ENCODE results near the gene LRRC8B. TPM values are rescaled to one million over a fixed set of nuclear protein-coding genes. Genes with fewer than 3 reads are reported as not detected.
A peak's percentile ranks its signal among the peaks of the same experiment; 100 is the strongest.

LRRC8B gene
- total RNA-seq, 1 donor from 2014 or later: 62.3 TPM

DNA sequence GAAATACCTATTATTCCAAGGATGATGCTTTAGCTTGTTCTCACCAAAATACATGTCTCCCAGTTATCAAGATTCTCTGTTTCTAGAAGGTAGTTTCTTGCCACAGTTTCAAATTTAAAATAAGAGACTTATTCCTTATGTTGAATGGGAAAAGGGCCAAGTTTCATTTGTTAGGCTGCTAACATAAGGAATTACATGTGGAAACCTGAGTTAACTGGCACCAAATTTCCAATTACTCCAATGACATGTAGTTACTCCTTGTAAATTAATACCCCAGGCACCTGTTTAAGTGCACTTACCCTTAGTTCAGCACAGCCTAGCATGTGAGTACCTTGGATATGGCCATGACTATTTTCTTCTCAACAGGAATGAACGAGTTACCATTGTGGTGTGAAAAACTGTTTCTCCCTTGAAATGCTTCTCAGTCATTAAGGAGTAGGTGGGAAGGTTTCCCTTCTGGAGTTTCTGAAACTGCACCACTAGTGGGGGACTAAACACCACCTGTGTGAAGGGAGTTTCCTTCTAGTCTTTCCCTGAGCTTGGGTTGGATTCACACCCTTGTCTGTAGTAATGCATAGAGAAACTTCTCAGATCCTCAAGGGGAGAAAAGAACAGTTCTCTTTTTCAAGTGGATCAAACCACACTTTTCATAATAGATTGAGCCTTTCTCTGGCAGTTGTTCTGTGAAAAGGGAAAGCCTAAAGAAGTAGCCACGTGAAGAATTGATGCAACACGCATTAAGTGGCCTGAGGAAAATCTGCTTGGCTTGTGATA, 76.0 kb downstream of the LRRC8B start:
- intact Hi-C loops (cut with micrococcal nuclease): loop anchor here (5.0 kb wide), 1 partner anchor 37 kb away; no protein-coding TSS in a partner anchor
- H3K36me3 Mint-ChIP-seq (ENCODE audit: low read depth): peaks cover 42% of the 10 kb centered on the region
- H3K4me3 Mint-ChIP-seq: no peak overlapping the region
- DNase-seq (ENCODE audit: low spot score): no peak
- peaks cover 92% of the 10 kb centered on the region for H3K4me1 Mint-ChIP-seq (ENCODE audit: low read depth)
- H3K27ac Mint-ChIP-seq: peak overlapping the region; percentile 63
- H3K9me3 Mint-ChIP-seq: no peaks in the 10 kb centered on the region
- no peaks in the 10 kb centered on the region for H3K27me3 Mint-ChIP-seq (ENCODE audit: insufficient read depth)

DNA sequence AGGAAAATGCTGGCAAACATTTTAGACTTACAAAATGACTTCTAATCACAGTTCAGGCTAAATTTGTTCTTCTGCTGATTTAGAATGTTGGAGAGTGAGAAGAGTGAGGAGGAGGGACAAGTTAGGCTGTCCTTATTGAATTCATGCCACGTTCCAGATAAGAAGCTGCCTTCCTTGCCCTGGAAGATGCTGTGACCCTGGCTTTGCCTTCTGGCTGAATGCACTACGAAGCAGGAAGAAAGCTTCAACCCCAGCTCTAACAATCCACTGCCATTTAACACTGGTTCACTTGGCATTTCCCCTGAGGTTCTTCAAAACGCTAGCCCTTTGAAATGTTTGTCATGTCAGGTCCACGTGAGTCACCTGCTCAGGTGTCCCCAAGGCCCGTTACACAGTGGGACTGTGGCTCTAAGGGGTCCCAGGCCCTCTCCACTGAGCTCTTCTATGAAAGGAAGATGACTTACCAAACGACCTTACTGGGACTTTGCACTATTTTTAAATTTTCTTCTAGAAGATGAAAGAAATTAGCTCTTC, 78.3 kb downstream of the LRRC8B start:
- H3K27ac Mint-ChIP-seq: peak overlapping the region; percentile 99
- intact Hi-C loops (cut with micrococcal nuclease): loop anchor here (1.0 to 5.0 kb wide), 6 partner anchors 8 to 556 kb away; partner anchors contain the start of gene LRRC8B
- no peaks in the 10 kb centered on the region for H3K27me3 Mint-ChIP-seq (ENCODE audit: insufficient read depth)
- peaks cover 97% of the 10 kb centered on the region for H3K4me1 Mint-ChIP-seq (ENCODE audit: low read depth)
- no peaks in the 10 kb centered on the region for H3K9me3 Mint-ChIP-seq
- peak overlapping the region; percentile 56 for H3K4me3 Mint-ChIP-seq
- peaks cover 39% of the 10 kb centered on the region for H3K36me3 Mint-ChIP-seq (ENCODE audit: low read depth)
- DNase-seq (ENCODE audit: low spot score): no peak

DNA sequence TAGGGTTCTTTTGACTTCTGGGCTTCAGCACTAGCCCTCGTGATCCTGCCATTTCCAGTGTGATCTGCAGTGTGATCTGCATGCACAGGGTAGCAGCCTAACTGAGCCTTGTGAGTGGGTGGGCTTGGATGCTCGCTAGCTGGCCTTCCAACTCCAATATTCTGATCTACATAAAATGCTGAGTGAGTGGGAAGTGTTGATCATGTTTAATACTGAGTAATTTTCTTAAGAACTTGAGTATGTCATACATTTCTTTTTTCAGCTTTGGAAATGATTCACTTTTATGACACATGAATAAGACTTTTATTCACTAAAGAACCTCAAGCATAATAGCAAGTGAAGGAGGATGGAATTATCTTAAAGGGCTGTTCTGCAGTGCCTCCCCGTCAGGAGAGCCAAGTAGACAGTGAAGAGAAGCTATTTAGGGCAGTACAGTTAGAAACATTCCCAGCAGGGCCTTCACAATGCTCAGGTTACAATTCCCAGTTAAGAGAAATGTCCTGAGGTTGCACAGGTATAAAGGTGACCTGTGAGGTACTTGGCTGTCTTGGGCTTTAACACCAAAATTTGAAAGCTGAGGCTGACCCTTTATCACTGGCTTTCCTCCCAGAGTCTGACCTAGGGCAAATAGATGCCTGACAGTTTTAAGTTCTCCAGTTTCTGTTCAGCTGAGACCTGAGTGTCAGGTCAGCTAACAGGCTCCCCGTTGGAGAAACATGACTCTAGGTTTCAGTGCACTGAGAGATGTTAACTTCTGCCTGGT, 79.2 kb downstream of the LRRC8B start:
- H3K27me3 Mint-ChIP-seq (ENCODE audit: insufficient read depth): no peaks in the 10 kb centered on the region
- peaks cover 37% of the 10 kb centered on the region for H3K36me3 Mint-ChIP-seq (ENCODE audit: low read depth)
- no peaks in the 10 kb centered on the region for H3K9me3 Mint-ChIP-seq
- peaks cover 97% of the 10 kb centered on the region for H3K4me1 Mint-ChIP-seq (ENCODE audit: low read depth)
- intact Hi-C loops (cut with micrococcal nuclease): loop anchor here (1.0 to 5.0 kb wide), 6 partner anchors 7 to 557 kb away; partner anchors contain the start of gene LRRC8B
- DNase-seq (ENCODE audit: low spot score): no peak
- peak overlapping the region; percentile 56 for H3K4me3 Mint-ChIP-seq
- H3K27ac Mint-ChIP-seq: peak overlapping the region; percentile 99

DNA sequence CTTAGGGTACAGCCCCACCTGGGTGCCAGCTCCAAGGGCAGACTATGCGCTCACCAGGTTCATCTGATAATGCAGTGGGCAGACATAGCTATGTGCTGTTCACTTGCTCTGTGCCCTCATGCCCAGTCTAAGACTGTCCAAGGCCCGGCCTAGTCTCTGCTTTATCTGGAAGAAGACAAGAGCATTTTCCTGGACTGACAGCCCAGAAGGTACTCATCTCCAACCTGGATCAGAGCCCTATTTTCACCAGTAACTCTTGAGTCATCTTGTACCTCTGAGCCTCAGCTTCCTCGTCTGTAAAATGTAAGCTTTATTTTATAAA, 79.7 kb downstream of the LRRC8B start:
- Mint-ChIP-seq H3K27ac (peak overlapping the region; percentile 99), H3K9me3 (no peaks in the 10 kb centered on the region), H3K27me3 (ENCODE audit: insufficient read depth) (no peaks in the 10 kb centered on the region), H3K36me3 (ENCODE audit: low read depth) (peaks cover 32% of the 10 kb centered on the region), H3K4me1 (ENCODE audit: low read depth) (peaks cover 97% of the 10 kb centered on the region), H3K4me3 (peak overlapping the region; percentile 20)
- DNase-seq (ENCODE audit: low spot score): no peak
- intact Hi-C loops (cut with micrococcal nuclease): loop anchor here (5.0 kb wide), 1 partner anchor 33 kb away; no protein-coding TSS in a partner anchor

DNA sequence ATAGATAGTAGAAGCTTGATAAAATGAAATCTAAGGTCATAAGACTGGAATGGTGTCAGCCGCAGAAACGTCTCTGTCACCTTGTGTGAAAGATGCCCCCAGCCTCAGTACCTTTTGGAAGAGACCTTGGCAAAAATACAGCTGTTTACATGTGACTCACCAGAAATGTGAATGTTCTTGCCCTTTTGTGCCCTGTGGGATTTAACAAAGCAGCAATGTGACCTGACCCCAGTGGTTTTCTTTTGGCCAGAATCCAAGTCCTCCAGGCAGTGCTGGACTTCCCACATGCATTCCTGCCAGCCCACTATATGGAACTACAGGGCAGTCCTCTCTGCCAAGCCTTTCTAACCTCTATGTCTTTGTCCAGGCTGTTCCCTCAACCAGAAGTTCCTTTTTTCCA, 81.1 kb downstream of the LRRC8B start:
- Mint-ChIP-seq H3K4me1 (ENCODE audit: low read depth) (peaks cover 94% of the 10 kb centered on the region), H3K4me3 (peak overlapping the region; percentile 59), H3K36me3 (ENCODE audit: low read depth) (peaks cover 28% of the 10 kb centered on the region), H3K9me3 (no peaks in the 10 kb centered on the region), H3K27ac (peak overlapping the region; percentile 99), H3K27me3 (ENCODE audit: insufficient read depth) (no peaks in the 10 kb centered on the region)
- intact Hi-C loops (cut with micrococcal nuclease): no loop called here
- no peak for DNase-seq (ENCODE audit: low spot score)

DNA sequence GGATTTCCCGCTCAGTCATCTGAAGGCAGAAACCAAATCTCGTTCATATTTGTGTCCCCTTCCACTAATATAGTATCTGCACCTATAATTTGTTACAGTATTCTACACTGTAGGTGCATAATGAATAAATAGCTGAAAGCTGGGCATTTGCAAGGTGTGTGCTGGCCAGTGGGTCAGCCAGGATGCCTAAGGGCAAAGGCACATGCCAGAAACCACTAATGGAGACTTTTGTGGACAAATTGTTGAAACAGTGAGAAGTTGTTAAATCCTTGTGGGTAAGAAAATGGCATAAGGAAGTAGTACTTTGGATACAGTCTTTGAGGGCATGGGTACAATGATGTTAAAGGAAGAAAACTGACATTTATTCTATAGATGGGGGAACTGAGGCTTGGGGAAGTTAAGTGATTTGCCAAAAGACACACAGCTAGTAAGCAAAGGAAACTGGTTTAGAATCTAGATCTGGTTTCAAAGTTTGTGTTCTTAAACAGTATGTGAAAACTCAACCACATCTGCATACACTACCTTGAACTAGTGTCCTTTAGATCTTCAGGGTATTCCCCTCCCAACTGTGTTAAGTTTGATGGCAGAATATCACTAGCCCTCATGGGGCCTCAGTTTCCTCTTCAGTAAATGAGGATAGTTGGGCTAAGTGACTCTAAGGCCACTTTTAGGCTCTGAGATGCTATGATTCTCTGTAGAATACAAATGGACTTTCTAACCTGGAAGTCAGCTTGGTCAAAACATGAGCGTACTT, 81.8 kb downstream of the LRRC8B start:
- Mint-ChIP-seq H3K9me3 (no peaks in the 10 kb centered on the region), H3K27ac (peak overlapping the region; percentile 99), H3K4me3 (peak overlapping the region; percentile 59), H3K36me3 (ENCODE audit: low read depth) (peaks cover 23% of the 10 kb centered on the region), H3K4me1 (ENCODE audit: low read depth) (peaks cover 94% of the 10 kb centered on the region), H3K27me3 (ENCODE audit: insufficient read depth) (no peaks in the 10 kb centered on the region)
- intact Hi-C loops (cut with micrococcal nuclease): no loop called here
- no peak for DNase-seq (ENCODE audit: low spot score)

DNA sequence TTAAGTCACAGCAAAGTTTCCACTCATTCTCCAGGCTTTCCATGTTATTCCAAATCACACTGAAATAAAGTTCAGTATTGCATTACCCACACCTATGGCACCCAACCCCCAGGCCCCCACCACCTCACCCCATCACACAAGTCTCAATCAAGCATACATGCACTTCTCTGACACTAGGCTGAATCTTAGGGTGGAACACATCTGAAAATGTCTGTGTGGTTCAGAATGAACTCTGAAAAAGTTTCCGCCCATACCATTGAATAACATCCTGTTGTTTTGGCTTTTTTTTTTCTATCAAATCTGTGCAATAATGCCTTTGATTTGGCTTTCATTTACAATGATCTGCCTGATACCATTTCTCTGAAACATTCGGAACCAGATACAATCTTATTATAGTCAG, 82.5 kb downstream of the LRRC8B start:
- Mint-ChIP-seq H3K4me1 (ENCODE audit: low read depth) (peaks cover 95% of the 10 kb centered on the region), H3K27ac (peak overlapping the region; percentile 99), H3K9me3 (no peaks in the 10 kb centered on the region), H3K4me3 (peak overlapping the region; percentile 43), H3K27me3 (ENCODE audit: insufficient read depth) (no peaks in the 10 kb centered on the region), H3K36me3 (ENCODE audit: low read depth) (peaks cover 20% of the 10 kb centered on the region)
- intact Hi-C loops (cut with micrococcal nuclease): no loop called here
- peak; percentile 35 for DNase-seq (ENCODE audit: low spot score)

DNA sequence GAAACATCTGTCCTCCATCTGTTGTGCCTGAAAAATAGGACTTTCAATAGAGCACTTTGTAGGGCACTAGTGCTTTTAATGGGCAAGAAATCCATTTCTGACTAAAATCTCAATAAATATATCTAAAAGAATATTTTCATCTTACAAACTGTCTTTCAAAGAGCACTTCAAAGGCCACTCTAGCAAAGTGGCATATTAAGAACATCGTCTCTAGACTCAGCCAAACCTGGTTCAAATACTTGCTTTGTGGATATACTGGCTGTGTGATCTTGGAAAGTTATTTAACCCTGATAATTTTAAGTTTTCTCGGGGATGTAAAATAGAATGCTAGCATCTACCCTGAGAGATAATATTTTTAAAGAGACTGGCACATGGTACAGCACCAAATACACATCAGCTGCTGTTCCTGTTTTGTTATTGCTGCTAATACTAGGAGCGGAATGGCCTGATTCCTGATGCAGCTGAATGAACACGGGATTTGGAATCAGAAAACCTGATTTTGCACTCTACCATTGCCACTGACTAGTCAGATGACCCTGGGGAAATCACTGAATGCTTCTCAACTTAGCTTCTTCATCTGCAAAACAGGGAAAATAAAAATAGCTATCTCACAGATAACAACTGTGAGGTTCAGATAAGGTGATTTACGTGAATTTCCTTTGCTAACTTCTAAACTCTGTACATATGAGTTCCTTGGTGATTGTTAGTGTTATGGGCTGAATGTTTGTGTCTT, 83.1 kb downstream of the LRRC8B start:
- Mint-ChIP-seq H3K9me3 (no peaks in the 10 kb centered on the region), H3K36me3 (ENCODE audit: low read depth) (peaks cover 18% of the 10 kb centered on the region), H3K27ac (peak overlapping the region; percentile 99), H3K27me3 (ENCODE audit: insufficient read depth) (no peaks in the 10 kb centered on the region), H3K4me1 (ENCODE audit: low read depth) (peaks cover 97% of the 10 kb centered on the region), H3K4me3 (peak overlapping the region; percentile 87)
- DNase-seq (ENCODE audit: low spot score): no peak
- intact Hi-C loops (cut with micrococcal nuclease): loop anchor here (1.0 to 2.0 kb wide), 2 partner anchors 17 to 566 kb away; no protein-coding TSS in a partner anchor

DNA sequence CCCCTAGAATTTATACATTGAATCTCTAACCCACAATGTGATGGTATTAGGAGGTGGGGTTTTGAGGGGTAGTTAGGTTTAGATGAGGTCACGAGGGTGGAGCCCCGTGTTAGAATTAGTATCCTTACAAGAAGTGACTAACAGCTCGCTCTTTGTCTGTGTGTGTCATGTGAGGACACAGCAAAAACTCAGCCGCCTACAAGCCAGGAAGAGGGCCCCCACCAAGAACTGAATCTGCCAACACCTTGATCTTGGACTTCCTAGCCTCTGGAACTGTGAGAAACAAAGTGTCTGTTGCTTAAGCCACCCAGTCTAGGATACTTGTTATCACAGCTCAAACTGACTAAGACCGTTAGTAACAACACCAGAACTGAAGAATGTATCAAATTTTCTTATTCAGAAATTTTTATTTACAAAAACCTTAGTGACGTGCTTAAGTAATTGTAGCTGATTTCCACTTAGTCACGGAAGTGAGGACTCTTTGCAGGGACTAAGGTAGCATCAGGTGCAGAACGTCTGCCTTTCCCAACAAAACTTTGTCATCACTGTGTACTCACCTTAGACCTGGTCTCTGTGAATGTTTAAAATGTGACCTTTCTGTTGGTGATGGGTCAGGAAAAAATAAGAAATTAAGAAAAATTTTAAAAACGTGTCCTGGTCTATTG, 83.8 kb downstream of the LRRC8B start:
- H3K9me3 Mint-ChIP-seq: no peaks in the 10 kb centered on the region
- peaks cover 93% of the 10 kb centered on the region for H3K4me1 Mint-ChIP-seq (ENCODE audit: low read depth)
- no peaks in the 10 kb centered on the region for H3K27me3 Mint-ChIP-seq (ENCODE audit: insufficient read depth)
- intact Hi-C loops (cut with micrococcal nuclease): loop anchor here (1.0 to 2.0 kb wide), 2 partner anchors 18 to 567 kb away; no protein-coding TSS in a partner anchor
- peak overlapping the region; percentile 99 for H3K27ac Mint-ChIP-seq
- H3K36me3 Mint-ChIP-seq (ENCODE audit: low read depth): peaks cover 13% of the 10 kb centered on the region
- DNase-seq (ENCODE audit: low spot score): peak; percentile 61
- H3K4me3 Mint-ChIP-seq: peak overlapping the region; percentile 87

DNA sequence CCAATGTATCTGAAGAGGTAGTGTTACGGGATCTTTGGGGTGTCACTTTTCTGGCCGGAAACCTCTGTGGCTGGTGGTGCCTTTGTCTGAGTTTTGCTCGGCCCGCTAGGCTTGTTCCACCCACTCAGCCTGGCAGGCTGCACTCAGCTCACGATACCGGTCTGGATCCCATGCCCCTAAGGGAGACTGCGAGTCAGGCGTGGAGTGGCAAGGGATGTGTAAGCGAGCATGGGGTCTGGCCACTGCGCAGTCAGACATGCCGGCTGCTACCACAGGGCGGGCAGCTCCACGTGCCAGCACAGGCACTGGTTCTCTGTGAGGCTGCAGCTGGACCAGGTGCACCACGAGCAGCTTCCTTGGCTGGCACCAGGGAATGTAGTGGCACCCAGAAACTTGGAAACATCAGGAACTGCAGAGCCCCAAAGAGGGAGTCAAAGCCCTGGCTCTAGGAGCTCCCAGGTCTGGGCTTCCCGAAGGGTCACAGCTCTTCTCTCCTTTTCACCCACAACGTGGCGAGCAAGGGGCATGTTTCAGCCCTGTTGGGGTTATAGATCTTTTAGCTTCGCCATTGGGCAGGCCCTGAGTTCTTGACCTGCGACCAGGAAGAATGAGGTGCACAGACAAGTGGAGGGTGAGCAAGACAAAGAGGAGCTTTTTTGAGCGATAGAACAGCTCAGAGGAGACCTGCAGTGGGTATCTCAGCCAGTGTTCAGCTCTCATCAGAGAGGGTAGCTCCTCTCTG, 84.5 kb downstream of the LRRC8B start:
- H3K9me3 Mint-ChIP-seq: no peaks in the 10 kb centered on the region
- no peaks in the 10 kb centered on the region for H3K27me3 Mint-ChIP-seq (ENCODE audit: insufficient read depth)
- peak; percentile 57 for DNase-seq (ENCODE audit: low spot score)
- peak overlapping the region; percentile 87 for H3K4me3 Mint-ChIP-seq
- H3K36me3 Mint-ChIP-seq (ENCODE audit: low read depth): peaks cover 10% of the 10 kb centered on the region
- H3K27ac Mint-ChIP-seq: peak overlapping the region; percentile 99
- intact Hi-C loops (cut with micrococcal nuclease): loop anchor here (1.0 to 2.0 kb wide), 2 partner anchors 18 to 568 kb away; no protein-coding TSS in a partner anchor
- H3K4me1 Mint-ChIP-seq (ENCODE audit: low read depth): peaks cover 91% of the 10 kb centered on the region

Measured in activated T-helper 1 cell treated with anti-CD3 and anti-CD28 coated beads, Interleukin-12 subunit alpha, Interleukin-12 subunit beta, Interleukin-2, Interleukin-4 antibody, amounts not matched to agents 30 ng/mL and 10 ng/mL and 1 ng/mL, durations not matched to agents 14 hours and 24 hours and 36 hours (primary cell).